ENCODE data around the gene YIPF5.

DNA sequence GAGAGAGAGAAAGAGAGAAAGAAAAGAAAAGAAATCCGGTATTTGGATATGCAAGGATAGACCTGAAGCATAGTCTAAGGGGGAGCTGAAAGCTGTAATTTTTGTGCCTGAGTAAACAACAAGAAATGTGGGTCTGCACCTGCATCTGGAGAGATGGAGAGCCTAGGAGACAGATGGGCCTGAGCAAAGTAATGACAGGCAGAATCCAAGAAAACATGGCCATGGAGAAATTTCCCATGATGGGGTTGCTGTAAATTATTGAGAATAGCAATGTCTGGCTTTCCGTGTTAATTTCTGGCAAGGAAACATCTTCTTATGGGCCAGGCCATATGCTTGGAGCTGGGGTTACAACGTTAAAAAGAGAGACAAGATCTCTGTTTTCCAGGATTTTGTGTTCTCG is 40.2 kb downstream of the YIPF5 start:
- TF ChIP-seq, protein P1, sequence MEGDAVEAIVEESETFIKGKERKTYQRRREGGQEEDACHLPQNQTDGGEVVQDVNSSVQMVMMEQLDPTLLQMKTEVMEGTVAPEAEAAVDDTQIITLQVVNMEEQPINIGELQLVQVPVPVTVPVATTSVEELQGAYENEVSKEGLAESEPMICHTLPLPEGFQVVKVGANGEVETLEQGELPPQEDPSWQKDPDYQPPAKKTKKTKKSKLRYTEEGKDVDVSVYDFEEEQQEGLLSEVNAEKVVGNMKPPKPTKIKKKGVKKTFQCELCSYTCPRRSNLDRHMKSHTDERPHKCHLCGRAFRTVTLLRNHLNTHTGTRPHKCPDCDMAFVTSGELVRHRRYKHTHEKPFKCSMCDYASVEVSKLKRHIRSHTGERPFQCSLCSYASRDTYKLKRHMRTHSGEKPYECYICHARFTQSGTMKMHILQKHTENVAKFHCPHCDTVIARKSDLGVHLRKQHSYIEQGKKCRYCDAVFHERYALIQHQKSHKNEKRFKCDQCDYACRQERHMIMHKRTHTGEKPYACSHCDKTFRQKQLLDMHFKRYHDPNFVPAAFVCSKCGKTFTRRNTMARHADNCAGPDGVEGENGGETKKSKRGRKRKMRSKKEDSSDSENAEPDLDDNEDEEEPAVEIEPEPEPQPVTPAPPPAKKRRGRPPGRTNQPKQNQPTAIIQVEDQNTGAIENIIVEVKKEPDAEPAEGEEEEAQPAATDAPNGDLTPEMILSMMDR (IDR thresholded peaks at IDR 0.05) = no peak
- TF ChIP-seq POLR2AphosphoS5 (IDR thresholded peaks at IDR 0.05) (no peak), EP300 (IDR thresholded peaks at IDR 0.05) (no peak), POLR2A (IDR thresholded peaks at IDR 0.05) (no peak)
